ENCODE data around the gene TLE5. TPM values are rescaled to one million over a fixed set of nuclear protein-coding genes. Genes with fewer than 3 reads are reported as not detected.

The TLE5 gene
- polyA plus RNA-seq, 1 experiment: 317 TPM

DNA sequence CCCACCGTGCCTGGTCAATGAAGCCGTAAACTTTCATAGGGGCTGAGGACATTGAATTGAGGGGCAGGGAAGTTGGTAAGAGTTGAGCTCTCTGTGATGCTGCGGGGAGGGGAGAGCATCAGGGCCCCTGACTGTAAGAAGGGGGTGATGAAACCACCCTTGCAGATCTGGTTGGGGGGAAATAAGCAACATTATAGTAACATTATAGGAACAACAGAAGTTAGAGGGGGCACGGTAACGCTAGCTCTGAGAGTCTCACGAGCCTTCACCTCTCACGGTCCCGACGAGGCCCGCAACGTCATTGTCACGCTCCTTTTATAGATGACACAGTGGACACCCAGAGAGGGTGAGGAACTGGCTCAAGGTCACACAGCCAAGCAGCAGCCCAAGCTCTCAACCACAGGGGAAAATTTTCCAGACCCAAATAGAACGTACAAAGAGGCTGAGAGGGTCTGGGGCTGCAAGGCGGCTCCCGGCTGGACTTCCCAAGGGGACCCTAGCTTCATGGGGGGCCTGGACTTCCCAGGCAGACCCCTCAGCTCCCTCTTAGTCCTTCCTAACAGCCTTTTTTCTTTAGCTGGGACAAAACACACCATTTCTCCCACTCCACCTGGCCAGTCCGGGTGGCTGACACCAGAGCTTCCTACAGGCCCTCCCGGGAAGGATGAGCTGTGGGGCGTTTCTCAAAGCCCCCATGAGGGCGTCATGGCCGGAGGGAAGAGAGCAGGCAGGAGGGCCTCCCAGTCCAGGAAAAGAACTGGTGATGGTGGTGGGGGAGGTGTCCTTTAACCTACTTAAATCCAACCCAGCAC is 4.1 kb downstream of the TLE5 start:
- Histone ChIP-seq H3K27me3 (ENCODE audit: control insufficient read depth, insufficient read depth, low read length) (no peaks in the 10 kb centered on the region), H3K4me3 (ENCODE audit: low read depth, low read length) (no peak overlapping the region), H3K27ac (ENCODE audit: low read depth, low read length) (no peak overlapping the region), H3K9me3 (ENCODE audit: control insufficient read depth, insufficient read depth, low read length) (no peaks in the 10 kb centered on the region)
- ChIA-PET POLR2A (no interaction called here), CTCF (interaction anchor here (1.0 to 1.4 kb wide), 2 partner anchors 18 to 46 kb away, joined by 3 read pairs; no protein-coding TSS in a partner anchor)
- DNase-seq (ENCODE audit: low read depth, low spot score): no peak
- TF ChIP-seq, protein P1, sequence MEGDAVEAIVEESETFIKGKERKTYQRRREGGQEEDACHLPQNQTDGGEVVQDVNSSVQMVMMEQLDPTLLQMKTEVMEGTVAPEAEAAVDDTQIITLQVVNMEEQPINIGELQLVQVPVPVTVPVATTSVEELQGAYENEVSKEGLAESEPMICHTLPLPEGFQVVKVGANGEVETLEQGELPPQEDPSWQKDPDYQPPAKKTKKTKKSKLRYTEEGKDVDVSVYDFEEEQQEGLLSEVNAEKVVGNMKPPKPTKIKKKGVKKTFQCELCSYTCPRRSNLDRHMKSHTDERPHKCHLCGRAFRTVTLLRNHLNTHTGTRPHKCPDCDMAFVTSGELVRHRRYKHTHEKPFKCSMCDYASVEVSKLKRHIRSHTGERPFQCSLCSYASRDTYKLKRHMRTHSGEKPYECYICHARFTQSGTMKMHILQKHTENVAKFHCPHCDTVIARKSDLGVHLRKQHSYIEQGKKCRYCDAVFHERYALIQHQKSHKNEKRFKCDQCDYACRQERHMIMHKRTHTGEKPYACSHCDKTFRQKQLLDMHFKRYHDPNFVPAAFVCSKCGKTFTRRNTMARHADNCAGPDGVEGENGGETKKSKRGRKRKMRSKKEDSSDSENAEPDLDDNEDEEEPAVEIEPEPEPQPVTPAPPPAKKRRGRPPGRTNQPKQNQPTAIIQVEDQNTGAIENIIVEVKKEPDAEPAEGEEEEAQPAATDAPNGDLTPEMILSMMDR (IDR thresholded peaks at IDR 0.05; ENCODE audit: low read depth, low read length): no peak

DNA sequence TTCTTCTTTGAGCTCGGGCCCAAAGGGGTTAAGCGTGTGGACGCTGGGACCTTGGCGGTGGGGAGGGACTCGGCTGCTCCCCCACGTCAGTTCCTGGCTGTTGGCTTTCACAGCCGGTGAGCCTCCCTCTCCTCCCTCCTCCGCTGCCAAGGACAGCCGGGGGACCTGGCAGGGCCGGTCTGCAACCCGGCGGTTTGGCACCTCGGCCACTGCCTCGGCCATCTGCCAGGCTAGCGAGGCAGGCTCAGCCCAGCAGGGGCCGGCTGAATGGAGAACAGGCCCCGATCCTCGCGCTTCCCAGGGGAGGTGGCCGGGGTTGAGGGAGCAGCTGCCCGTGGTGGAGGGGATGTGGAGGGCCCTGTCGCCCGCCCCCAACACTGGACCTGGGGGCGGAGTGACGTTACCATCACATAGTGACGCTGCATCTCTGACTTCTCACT is 5.0 kb downstream of the TLE5 start:
- CTCF ChIA-PET: interaction anchor here (1.0 to 1.4 kb wide), 2 partner anchors 19 to 47 kb away, joined by 3 read pairs; no protein-coding TSS in a partner anchor
- POLR2A ChIA-PET: no interaction called here
- no peak for DNase-seq (ENCODE audit: low read depth, low spot score)
- Histone ChIP-seq H3K4me3 (ENCODE audit: low read depth, low read length) (no peak overlapping the region), H3K27ac (ENCODE audit: low read depth, low read length) (no peak overlapping the region), H3K9me3 (ENCODE audit: control insufficient read depth, insufficient read depth, low read length) (no peaks in the 10 kb centered on the region), H3K27me3 (ENCODE audit: control insufficient read depth, insufficient read depth, low read length) (no peaks in the 10 kb centered on the region)
- TF ChIP-seq, protein P1 (IDR thresholded peaks at IDR 0.05; ENCODE audit: low read depth, low read length): no peak

DNA sequence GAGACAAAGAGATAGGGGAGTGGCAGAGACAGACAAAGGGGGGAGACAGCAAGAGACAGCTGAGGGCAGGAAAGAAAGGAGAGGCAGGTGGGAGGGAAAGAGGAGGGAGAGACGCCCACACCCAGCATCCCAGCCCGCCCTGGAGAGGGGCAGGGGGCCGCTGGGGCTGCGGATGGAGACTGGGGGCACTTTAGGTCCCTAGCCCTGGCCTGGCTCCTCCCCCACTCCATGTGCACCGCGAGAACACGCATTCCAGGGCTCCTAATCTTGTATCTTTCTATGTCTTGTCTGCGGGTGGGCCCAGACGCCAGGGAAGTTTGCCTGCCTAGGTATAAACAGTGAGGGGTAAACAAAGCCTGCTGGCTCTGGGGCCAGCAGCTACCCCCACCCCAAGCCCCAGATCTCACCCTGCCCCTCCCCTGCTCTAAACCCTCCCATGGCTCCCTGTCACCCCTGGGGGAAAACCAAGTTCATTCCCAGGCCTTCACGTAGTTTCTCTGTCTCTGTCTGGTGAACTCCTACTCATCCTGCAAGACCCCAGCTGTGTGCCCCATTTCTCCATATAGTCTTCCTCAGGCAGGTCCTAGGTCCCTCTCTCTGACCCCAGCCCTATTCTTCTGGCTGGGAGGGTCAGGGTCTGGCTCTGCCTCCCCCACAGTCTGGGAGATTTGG is 5.7 kb downstream of the TLE5 start:
- POLR2A ChIA-PET: no interaction called here
- CTCF ChIA-PET: no interaction called here
- no peak for DNase-seq (ENCODE audit: low read depth, low spot score)
- Histone ChIP-seq H3K27me3 (ENCODE audit: control insufficient read depth, insufficient read depth, low read length) (no peaks in the 10 kb centered on the region), H3K4me3 (ENCODE audit: low read depth, low read length) (no peak overlapping the region), H3K9me3 (ENCODE audit: control insufficient read depth, insufficient read depth, low read length) (no peaks in the 10 kb centered on the region), H3K27ac (ENCODE audit: low read depth, low read length) (no peak overlapping the region)
- TF ChIP-seq, protein P1 (IDR thresholded peaks at IDR 0.05; ENCODE audit: low read depth, low read length): no peak

DNA sequence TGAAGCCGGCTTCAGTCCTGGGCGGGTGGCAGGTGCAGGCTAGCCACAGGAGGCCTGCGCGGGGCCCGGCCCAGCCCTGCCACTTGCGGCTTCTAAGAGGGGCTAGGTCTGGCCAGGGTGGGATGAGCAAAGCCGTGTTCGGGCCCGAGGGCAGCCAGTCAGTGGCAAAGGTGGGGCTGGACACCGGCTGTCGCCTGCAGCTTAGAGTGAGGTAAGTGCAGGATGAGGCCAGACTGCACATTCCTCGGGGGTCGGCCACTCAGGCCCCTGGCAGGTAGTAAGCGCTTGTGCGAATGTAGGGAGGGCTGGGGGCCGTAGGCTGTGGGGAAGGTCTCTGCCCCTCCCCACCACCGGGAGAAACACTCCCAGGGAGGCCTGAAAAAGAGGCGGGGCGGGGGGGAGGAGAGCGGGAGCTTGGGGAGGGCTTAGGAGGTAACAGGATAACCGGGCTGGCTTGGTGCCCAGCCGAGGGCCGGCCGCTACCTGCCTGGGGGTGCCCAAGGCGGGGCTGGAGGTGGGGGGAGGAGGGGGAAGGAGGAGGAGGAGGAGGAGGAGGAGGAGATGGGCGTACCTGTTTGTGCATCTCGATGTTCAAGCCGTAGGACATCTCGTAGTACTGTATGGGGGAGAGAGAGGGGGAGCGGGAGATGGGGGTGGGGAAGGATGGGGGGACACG is 6.4 kb downstream of the TLE5 start:
- DNase-seq (ENCODE audit: low read depth, low spot score): no peak
- Histone ChIP-seq H3K27ac (ENCODE audit: low read depth, low read length) (peak overlapping the region; percentile 39), H3K9me3 (ENCODE audit: control insufficient read depth, insufficient read depth, low read length) (peaks cover 4% of the 10 kb centered on the region; the same call in 1 of the 2 replicates), H3K4me3 (ENCODE audit: low read depth, low read length) (no peak overlapping the region), H3K27me3 (ENCODE audit: control insufficient read depth, insufficient read depth, low read length) (no peaks in the 10 kb centered on the region)
- TF ChIP-seq, protein P1 (IDR thresholded peaks at IDR 0.05; ENCODE audit: low read depth, low read length): no peak
- POLR2A ChIA-PET: no interaction called here
- CTCF ChIA-PET: no interaction called here

Measured in AG04450 (cell line).